Measurements from ENCODE around the gene ALK.

DNA sequence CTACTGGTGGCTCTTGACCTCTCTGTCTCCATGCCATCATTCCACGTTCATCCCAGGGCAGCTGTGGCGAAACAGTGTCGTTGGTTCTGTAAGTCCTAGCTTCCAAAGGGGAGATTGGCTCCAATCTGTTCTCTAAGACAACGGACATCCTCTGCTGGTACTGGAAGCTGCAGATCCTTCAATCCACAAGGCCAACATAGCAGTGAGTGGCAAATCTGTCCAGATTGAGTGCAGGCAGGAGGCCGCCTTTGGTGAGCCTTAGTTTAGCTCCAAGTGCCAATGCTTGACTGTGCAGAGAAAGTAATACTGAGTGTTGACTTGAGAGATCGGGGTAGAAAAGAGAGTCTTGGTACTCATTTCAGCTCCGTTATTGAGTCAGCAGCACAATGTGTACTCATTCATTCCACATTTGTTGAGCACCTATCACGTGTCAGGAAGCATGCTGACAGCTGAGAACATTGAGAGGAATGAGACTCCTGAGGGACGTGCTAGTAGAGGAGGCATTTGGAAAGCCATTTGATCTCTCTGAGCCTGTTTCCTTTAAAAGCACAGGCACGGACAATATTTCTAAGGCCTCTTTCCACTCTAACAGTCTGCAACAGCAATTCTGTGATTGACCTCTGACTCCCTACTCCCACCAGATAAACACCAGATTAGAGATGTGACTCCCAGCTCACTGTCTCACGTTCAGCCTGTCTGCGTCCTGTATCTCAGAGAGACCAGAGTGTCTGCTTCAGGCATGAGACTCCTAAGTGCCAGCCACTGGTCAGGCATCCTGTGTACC is 500.2 kb downstream of the ALK start:
- TF ChIP-seq CTCF (IDR thresholded peaks at IDR 0.05) (no peak), POLR2A (IDR thresholded peaks at IDR 0.05) (no peak)
